Measurements from ENCODE around the gene LRRN4. TPM values are rescaled to one million over a fixed set of nuclear protein-coding genes. Genes with fewer than 3 reads are reported as not detected.

Gene LRRN4
- total and polyA plus RNA-seq, 2 of the 8 experiments (the other 6 are each of a cell fraction or from before 2014, with no cell fraction given): 0.21 to 0.89 TPM

DNA sequence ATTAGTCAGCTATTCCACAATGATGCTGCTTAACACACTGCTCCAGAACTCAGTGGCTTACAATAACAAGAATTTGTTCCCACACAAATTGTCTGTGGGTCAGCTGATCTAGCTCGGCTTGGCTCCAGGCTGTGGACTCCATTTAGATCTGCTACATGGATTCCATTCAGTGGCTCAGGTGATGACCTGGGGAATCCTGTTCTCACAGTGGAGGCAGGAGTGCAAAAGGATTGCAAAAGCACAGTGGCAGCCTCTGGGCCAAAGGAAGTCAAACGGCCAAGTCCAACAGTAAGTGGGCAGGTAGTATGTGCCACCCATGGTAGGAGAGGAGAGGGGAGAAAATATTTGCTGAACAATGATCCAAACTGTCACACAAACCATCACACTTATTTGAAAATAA lies 15.8 kb upstream of the LRRN4 start:
- Histone ChIP-seq H4K20me1 (replicated peaks in 1 of 2; ENCODE audit: control insufficient read depth in 1 of 2, insufficient read depth in 2 of 2, low read length in 2 of 2) (no peaks in the 10 kb centered on the region), H3K79me2 (ENCODE audit: control insufficient read depth in 1 of 2, insufficient read depth in 2 of 2, low read length in 2 of 2) (no peaks in the 10 kb centered on the region), H4K91ac (replicated peaks; ENCODE audit: insufficient read length, low read length) (no peak overlapping the region), H3K14ac (ENCODE audit: insufficient read length) (no peak overlapping the region), H3K27ac (ENCODE audit: low read depth, low read length) (no peak overlapping the region), H2AK5ac (ENCODE audit: low read depth, low read length) (no peak overlapping the region), H2BK15ac (ENCODE audit: low read length) (no peak overlapping the region), H4K5ac (ENCODE audit: insufficient read length, low read depth, low read length) (no peak overlapping the region), H2BK5ac (ENCODE audit: low read depth, low read length) (no peak overlapping the region), H3K4ac (replicated peaks; ENCODE audit: insufficient read length, low read depth, low read length) (no peak overlapping the region), H3K9ac (replicated peaks in 1 of 4; ENCODE audit: extremely low read depth in 1 of 4, low read depth in 3 of 4, low read length in 3 of 4) (no peak overlapping the region), H3K36me3 (ENCODE audit: control insufficient read depth in 2 of 4, insufficient read depth in 4 of 4, low read length in 3 of 4) (no peaks in the 10 kb centered on the region), H3K23me2 (ENCODE audit: low read depth, low read length) (no peaks in the 10 kb centered on the region), H3K4me1 (replicated peaks in 1 of 4; ENCODE audit: control insufficient read depth in 3 of 4, insufficient read depth in 4 of 4, low read length in 3 of 4) (no peaks in the 10 kb centered on the region), H3K27me3 (replicated peaks in 1 of 4; ENCODE audit: control insufficient read depth in 3 of 4, extremely low read depth in 1 of 4, insufficient read depth in 3 of 4, low read length in 3 of 4) (no peaks in the 10 kb centered on the region), H2BK20ac (ENCODE audit: low read length) (no peak overlapping the region), H3K18ac (ENCODE audit: extremely low read depth, low read length) (no peak overlapping the region), H3K4me2 (ENCODE audit: insufficient read depth in 1 of 2, low read depth in 2 of 2, low read length in 2 of 2) (no peak overlapping the region), H2BK120ac (replicated peaks; ENCODE audit: low read depth, low read length) (no peak overlapping the region), H2BK12ac (ENCODE audit: low read depth, low read length) (no peak overlapping the region), H3K23ac (ENCODE audit: insufficient read length) (no peak overlapping the region), H2AFZ (ENCODE audit: low read length) (no peak overlapping the region), H3K4me3 (ENCODE audit: extremely low read depth in 1 of 4, insufficient read depth in 2 of 4, low read depth in 3 of 4, low read length in 4 of 4) (no peak overlapping the region), H3K9me3 (ENCODE audit: insufficient read depth in 2 of 2, low read depth in 1 of 2, low read length in 1 of 2) (no peaks in the 10 kb centered on the region), H4K8ac (ENCODE audit: extremely low read depth, insufficient read depth, low read length) (no peak overlapping the region), H3K79me1 (ENCODE audit: low read depth, low read length) (no peaks in the 10 kb centered on the region), H3K56ac (replicated peaks; ENCODE audit: insufficient read length, low read depth, low read length) (no peak overlapping the region)
- DNase-seq (ENCODE audit: low read depth in 1 of 2, low spot score in 2 of 2): no peak
- ChIA-PET POLR2A (ENCODE audit: partially characterized antibody) (no interaction called here), CTCF (ENCODE audit: partially characterized antibody) (no interaction called here)
- TF ChIP-seq, protein P1, sequence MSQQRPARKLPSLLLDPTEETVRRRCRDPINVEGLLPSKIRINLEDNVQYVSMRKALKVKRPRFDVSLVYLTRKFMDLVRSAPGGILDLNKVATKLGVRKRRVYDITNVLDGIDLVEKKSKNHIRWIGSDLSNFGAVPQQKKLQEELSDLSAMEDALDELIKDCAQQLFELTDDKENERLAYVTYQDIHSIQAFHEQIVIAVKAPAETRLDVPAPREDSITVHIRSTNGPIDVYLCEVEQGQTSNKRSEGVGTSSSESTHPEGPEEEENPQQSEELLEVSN (IDR thresholded peaks at IDR 0.05): no peak
- TF ChIP-seq HDAC6 (IDR thresholded peaks at IDR 0.05; ENCODE audit: low read depth, low read length) (no peak), RNF2 (IDR thresholded peaks at IDR 0.05; ENCODE audit: borderline replicate concordance, low read depth, low read length, missing control alignments, poor library complexity, severe bottlenecking) (no peak), CHD2 (IDR thresholded peaks at IDR 0.05; ENCODE audit: low read length) (no peak), TBP (IDR thresholded peaks at IDR 0.05; ENCODE audit: low read depth, low read length) (no peak), RAD21 (IDR thresholded peaks at IDR 0.05 in 1 of 2, conservative IDR thresholded peaks at IDR 0.05 in 1 of 2; ENCODE audit: low read depth in 2 of 2, low read length in 2 of 2) (no peak), BCL11A (IDR thresholded peaks at IDR 0.05; ENCODE audit: low read depth in 2 of 2, low read length in 2 of 2) (no peak)
- TF ChIP-seq, protein P2, sequence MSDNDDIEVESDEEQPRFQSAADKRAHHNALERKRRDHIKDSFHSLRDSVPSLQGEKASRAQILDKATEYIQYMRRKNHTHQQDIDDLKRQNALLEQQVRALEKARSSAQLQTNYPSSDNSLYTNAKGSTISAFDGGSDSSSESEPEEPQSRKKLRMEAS (IDR thresholded peaks at IDR 0.05): no peak
- FAIRE-seq: no peak
- 90% methylated on average over 2 of the region's 2 CpGs; no CpG with 5 or more reads in 1 of the 2 experiments for WGBS, 2 experiments (ENCODE audit: extremely low coverage in 1 of 2, insufficient coverage in 1 of 2, insufficient read length in 1 of 2, insufficient replicate concordance in 2 of 2, low coverage in 1 of 2, low lambda C conversion rate in 2 of 2, missing lambda C conversion rate in 1 of 2)

All from H1 (cell line).